ENCODE results near the gene ATF3. TPM values are rescaled to one million over a fixed set of nuclear protein-coding genes. Genes with fewer than 3 reads are reported as not detected.

The ATF3 gene
- total RNA-seq, result 2.7 TPM

GRCh38 chr1:212608392-212608958 is at the start of gene ATF3:
TSS of gene ATF3 (plus strand) at chr1:212608761. CDS start at chr1:212615022, 6,261 bp downstream.
- peak; percentile 96 for ATAC-seq

- ATAC-seq, result no peak
Measured at GRCh38 chr1:212559929-212560328, 48.6 kb upstream of the ATF3 start.

- ATAC-seq, result no peak
Measured at GRCh38 chr1:212560933-212561460, 47.6 kb upstream of the ATF3 start.

- peak; percentile 6 for ATAC-seq
Measured at GRCh38 chr1:212561501-212561931, 47.0 kb upstream of the ATF3 start.

- no peak for ATAC-seq
Measured at GRCh38 chr1:212562771-212563170, 45.8 kb upstream of the ATF3 start.

GRCh38 chr1:212565079-212565478 is 43.5 kb upstream of the ATF3 start:
- ATAC-seq, result no peak

- ATAC-seq, result no peak
Measured at GRCh38 chr1:212565571-212566305, 42.8 kb upstream of the ATF3 start.

GRCh38 chr1:212566522-212567479 is 41.8 kb upstream of the ATF3 start:
- peak; percentile 96 for ATAC-seq

GRCh38 chr1:212567638-212568037 is 40.9 kb upstream of the ATF3 start:
- ATAC-seq, result no peak

- ATAC-seq, result no peak
Measured at GRCh38 chr1:212568978-212569537, 39.5 kb upstream of the ATF3 start.

GRCh38 chr1:212574732-212575131 is 33.8 kb upstream of the ATF3 start:
- no peak for ATAC-seq

GRCh38 chr1:212575333-212575732 is 33.2 kb upstream of the ATF3 start:
- ATAC-seq, result no peak

GRCh38 chr1:212578041-212578440 is 30.5 kb upstream of the ATF3 start:
- no peak for ATAC-seq

- ATAC-seq, result no peak
Measured at GRCh38 chr1:212581034-212581433, 27.5 kb upstream of the ATF3 start.

- no peak for ATAC-seq
Measured at GRCh38 chr1:212582291-212582690, 26.3 kb upstream of the ATF3 start.

GRCh38 chr1:212582808-212583615 is 25.5 kb upstream of the ATF3 start:
- no peak for ATAC-seq

- ATAC-seq, result no peak
Measured at GRCh38 chr1:212583643-212584042, 24.9 kb upstream of the ATF3 start.

GRCh38 chr1:212584092-212584886 is 24.3 kb upstream of the ATF3 start:
- ATAC-seq, result no peak

GRCh38 chr1:212585210-212585609 is 23.4 kb upstream of the ATF3 start:
- no peak for ATAC-seq

GRCh38 chr1:212586206-212587015 is 22.1 kb upstream of the ATF3 start:
- no peak for ATAC-seq
